ENCODE measurements around the gene GASK1A. TPM values are rescaled to one million over a fixed set of nuclear protein-coding genes. Genes with fewer than 3 reads are reported as not detected.

The GASK1A gene
- total RNA-seq, 1 donor from 2014 or later, result not detected

Other genes starting within 250 kb of the GASK1A start
- gene CCDC13, start 206.1 kb upstream of the GASK1A start, total RNA-seq, result 0.16 TPM in 1 of 2 replicates, not detected in the other
- gene HIGD1A, start 174.8 kb upstream of the GASK1A start, total RNA-seq, result 88.6 and 91.6 TPM in 2 replicates
- 0.42 and 0.69 TPM in 2 replicates for gene ACKR2, start 169.9 kb upstream of the GASK1A start, total RNA-seq
- not detected in 2 replicates for gene CYP8B1, start 103.4 kb upstream of the GASK1A start, total RNA-seq
- 0.12 and 0.19 TPM in 2 replicates for gene ZNF662, start 73.2 kb upstream of the GASK1A start, total RNA-seq
- 8.3 and 8.8 TPM in 2 replicates for gene POMGNT2, start 126.8 kb downstream of the GASK1A start, total RNA-seq

Data from activated CD4-positive, alpha-beta T cell treated with anti-CD3 and anti-CD28 coated beads, Interleukin-2, amount 10 ng/mL, durations not matched to agents 24 days and 14 days (primary cell).